Mucosa of stomach (tissue), 1 donor: ENCODE data around the gene WFIKKN2.

Experiments used
- H3K27me3 ChIP-seq: one replicate; pipeline ENCODE4 v1.7.0; 2013; ENCODE audit warnings: mild to moderate bottlenecking, low read length; ENCODE audit not compliant: control insufficient read depth, insufficient read depth
- H3K36me3 ChIP-seq: one replicate; pipeline ENCODE4 v1.7.0; 2013; ENCODE audit warnings: low read length; ENCODE audit not compliant: control insufficient read depth, insufficient read depth
- H3K4me1 ChIP-seq: one replicate; pipeline ENCODE4 v1.7.0; 2013; ENCODE audit warnings: mild to moderate bottlenecking, low read length; ENCODE audit not compliant: control insufficient read depth, insufficient read depth
- H3K4me3 ChIP-seq: one replicate; pipeline ENCODE4 v1.7.0; 2013; ENCODE audit warnings: low read length
- H3K9ac ChIP-seq: one replicate; pipeline ENCODE4 v1.7.0; 2013; ENCODE audit warnings: mild to moderate bottlenecking, low read length, moderate library complexity
- H3K9me3 ChIP-seq: one replicate; pipeline ENCODE4 v1.7.0; 2013; ENCODE audit warnings: mild to moderate bottlenecking, low read length, moderate library complexity; ENCODE audit not compliant: control insufficient read depth
- donor health status: Pancreatic carcinoma.

WFIKKN2 gene

DNA sequence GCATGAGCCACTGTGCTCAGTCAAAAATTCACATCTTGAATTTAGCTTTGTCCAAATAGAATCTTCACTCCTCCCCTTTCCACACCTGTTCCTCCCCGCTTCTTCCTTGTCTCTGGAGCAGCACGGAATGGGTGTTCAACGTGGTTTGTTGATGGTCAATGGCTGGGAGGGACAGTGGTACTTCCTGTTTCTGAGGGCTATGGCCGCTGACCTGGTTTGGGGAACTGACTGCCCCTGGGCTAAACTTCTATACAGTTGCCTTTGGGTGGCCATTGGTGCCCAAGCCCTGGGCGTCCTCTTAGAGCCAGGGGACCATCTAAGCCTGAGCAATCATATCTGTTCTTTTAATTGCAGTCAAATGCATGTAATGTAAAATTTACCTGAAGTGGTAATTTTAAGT, 19.1 kb upstream of the WFIKKN2 start:
- Histone ChIP-seq H3K9me3 (no peaks in the 10 kb centered on the region), H3K27me3 (no peaks in the 10 kb centered on the region), H3K4me3 (no peak overlapping the region), H3K36me3 (no peaks in the 10 kb centered on the region), H3K4me1 (peaks cover 9% of the 10 kb centered on the region), H3K9ac (no peak overlapping the region)

DNA sequence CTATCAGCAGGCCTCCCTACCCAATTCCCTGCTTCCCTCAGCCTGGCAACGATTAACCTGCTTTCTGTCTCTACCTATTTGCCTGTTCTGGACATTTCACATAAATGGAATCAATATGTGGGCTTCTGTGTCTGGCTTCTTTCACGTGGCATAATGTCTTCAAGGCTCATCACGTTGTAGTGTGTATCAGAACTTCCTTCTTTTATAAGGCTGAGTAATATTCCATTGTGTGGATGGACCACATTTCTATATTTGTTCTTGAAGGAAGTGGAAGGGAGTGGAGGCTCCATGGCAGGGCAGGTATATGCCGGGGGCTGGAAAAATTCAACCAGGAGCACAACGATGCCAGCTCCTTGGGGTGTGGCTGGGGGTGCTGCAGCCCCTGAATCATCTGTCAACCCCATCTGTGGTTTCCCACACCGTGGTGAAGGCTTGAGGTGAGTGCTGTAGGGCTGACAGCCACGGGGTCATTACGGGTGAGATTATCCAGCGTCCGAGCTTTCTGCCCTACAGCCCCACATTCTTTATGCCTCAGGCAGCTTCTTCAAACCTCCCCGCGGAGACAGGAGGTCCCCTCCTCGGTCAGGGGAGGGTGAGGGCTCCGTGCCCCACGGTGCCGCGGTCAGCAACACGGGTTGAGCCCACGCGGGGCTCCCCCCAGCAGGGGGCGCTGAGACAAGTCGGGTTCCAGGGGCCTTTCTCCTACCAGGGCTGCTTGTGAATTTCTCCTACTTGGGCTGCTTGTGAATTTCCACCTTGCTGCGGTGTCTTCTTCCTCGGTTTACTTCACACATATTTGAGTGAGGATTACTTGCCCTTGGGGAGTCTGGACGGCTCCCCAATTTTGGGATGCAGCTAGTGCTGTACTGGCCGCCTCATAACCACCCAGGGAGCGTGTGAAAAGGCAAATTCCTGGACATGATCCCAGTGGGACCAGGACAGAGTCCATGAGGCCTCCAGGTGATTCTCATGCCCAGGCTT, 18.3 kb upstream of the WFIKKN2 start:
- Histone ChIP-seq H3K4me3 (no peak overlapping the region), H3K9me3 (no peaks in the 10 kb centered on the region), H3K4me1 (peaks cover 9% of the 10 kb centered on the region), H3K9ac (no peak overlapping the region), H3K27me3 (no peaks in the 10 kb centered on the region), H3K36me3 (no peaks in the 10 kb centered on the region)

GRCh38 chr17:50817838-50818237, 17.5 kb upstream of the WFIKKN2 start:
- Histone ChIP-seq H3K27me3 (no peaks in the 10 kb centered on the region), H3K9ac (no peak overlapping the region), H3K36me3 (no peaks in the 10 kb centered on the region), H3K4me3 (no peak overlapping the region), H3K9me3 (no peaks in the 10 kb centered on the region), H3K4me1 (peaks cover 9% of the 10 kb centered on the region)

DNA sequence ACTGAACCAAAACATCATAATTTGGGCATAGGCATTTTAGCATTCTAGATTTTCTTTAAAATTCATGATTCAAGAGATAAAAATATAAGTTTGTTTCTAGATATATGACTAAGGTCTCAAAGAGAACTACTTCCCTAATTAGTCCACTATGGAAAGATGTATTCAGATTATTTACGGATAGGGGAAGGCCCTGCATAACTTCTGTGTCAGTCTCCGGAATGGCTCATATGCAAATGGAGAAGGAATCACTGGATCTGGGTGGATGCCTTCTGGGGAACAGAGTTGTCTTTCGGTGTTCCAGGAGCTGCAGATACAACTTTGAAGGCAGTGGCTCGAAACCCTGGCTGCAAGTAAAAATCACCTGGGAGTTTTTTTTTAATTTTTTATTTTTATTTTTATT, 17.1 kb upstream of the WFIKKN2 start:
- no peaks in the 10 kb centered on the region for H3K36me3 ChIP-seq
- H3K9ac ChIP-seq = no peak overlapping the region
- no peak overlapping the region for H3K4me3 ChIP-seq
- H3K4me1 ChIP-seq = peaks cover 9% of the 10 kb centered on the region
- H3K9me3 ChIP-seq = no peaks in the 10 kb centered on the region
- H3K27me3 ChIP-seq = no peaks in the 10 kb centered on the region

DNA sequence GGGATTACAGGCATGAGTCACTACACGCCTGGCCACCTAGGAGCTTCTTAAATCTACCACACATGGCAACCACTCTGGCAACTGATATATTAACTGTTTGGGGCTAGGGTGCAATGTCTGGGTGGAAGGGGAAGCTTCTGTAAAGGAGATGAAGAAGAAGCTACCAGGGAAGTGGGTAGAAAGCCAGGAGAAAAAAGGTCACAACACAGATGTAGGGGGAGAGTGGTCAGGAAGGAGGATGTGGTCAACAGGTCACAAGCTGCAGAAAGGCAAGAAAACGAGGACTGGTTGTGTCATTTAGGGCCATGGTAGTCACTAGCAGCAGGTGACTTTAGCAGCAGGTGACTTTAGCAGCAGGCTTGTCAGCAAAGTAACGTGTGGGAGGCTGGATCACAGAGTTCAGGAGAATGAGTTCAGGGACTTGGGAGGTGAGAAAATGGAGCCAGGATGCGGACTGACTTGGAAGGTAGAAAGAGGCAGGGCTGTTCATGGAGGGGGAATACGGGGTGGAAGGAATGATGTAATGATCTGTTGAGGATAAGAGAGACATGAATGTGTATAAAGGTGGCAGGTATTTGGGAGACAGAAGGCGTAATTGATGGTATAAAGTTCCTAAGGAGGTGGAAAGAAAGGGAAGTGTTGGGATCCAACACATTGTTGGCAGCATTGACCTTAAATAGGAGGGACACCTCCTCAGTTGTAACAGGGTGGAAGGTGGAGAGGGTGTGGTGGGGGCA, 16.3 kb upstream of the WFIKKN2 start:
- Histone ChIP-seq H3K4me3 (no peak overlapping the region), H3K4me1 (peaks cover 9% of the 10 kb centered on the region), H3K9me3 (no peaks in the 10 kb centered on the region), H3K36me3 (no peaks in the 10 kb centered on the region), H3K9ac (no peak overlapping the region), H3K27me3 (no peaks in the 10 kb centered on the region)

GRCh38 chr17:50820651-50821050, 14.7 kb upstream of the WFIKKN2 start:
- Histone ChIP-seq H3K4me3 (no peak overlapping the region), H3K27me3 (no peaks in the 10 kb centered on the region), H3K9me3 (no peaks in the 10 kb centered on the region), H3K4me1 (peaks cover 9% of the 10 kb centered on the region), H3K9ac (no peak overlapping the region), H3K36me3 (no peaks in the 10 kb centered on the region)

DNA sequence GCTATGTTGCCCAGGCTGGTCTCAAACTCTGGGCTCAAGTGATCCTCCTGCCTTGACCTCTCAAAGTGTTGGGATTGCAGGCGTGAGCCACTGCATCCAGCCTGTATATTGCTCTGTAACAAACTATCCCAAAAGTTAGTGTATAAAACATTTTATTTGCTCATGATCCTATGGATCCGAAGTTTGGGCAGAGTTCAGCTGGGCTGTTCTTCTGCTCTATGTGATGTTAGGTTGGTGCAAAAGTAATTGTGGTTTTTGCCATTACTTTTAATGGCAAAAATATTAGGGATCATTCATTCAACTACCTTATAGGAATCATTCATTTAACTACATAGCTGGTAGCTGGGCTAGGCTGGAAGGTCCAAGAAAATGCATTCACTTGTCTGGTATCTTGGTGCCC, 12.8 kb upstream of the WFIKKN2 start:
- Histone ChIP-seq H3K9me3 (no peaks in the 10 kb centered on the region), H3K4me3 (no peak overlapping the region), H3K4me1 (peaks cover under 1% of the 10 kb centered on the region)

GRCh38 chr17:50824429-50824828, 11.0 kb upstream of the WFIKKN2 start:
- no peak overlapping the region for H3K9ac ChIP-seq
- H3K36me3 ChIP-seq = no peaks in the 10 kb centered on the region
- H3K9me3 ChIP-seq = no peaks in the 10 kb centered on the region
- peaks cover 3% of the 10 kb centered on the region for H3K4me1 ChIP-seq
- no peaks in the 10 kb centered on the region for H3K27me3 ChIP-seq
- no peak overlapping the region for H3K4me3 ChIP-seq

More for the DNA sequence above, 12.8 kb upstream of the WFIKKN2 start:
- Histone ChIP-seq H3K27me3 (no peaks in the 10 kb centered on the region), H3K36me3 (no peaks in the 10 kb centered on the region), H3K9ac (no peak overlapping the region)

DNA sequence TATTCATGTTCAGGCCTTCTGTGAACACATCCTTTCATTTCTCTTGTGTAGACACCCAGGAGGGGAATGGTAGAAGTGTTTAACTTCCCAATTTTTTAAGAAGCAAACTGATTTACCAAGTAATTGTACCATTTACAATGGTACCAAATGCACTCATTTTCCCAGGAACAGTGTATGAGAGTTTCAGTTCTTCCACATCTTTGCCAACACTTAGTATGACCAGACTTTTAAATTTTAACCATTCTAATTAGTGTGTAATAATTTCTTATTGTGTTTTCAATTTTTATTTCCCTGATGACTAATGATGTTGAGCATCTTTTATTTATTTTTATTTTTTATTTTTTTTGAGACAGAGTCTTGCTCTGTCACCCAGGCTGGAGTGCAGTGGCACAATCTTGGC, 10.2 kb upstream of the WFIKKN2 start:
- peaks cover 8% of the 10 kb centered on the region for H3K4me1 ChIP-seq
- no peak overlapping the region for H3K9ac ChIP-seq
- H3K36me3 ChIP-seq = no peaks in the 10 kb centered on the region
- no peak overlapping the region for H3K4me3 ChIP-seq
- no peaks in the 10 kb centered on the region for H3K27me3 ChIP-seq
- no peaks in the 10 kb centered on the region for H3K9me3 ChIP-seq

DNA sequence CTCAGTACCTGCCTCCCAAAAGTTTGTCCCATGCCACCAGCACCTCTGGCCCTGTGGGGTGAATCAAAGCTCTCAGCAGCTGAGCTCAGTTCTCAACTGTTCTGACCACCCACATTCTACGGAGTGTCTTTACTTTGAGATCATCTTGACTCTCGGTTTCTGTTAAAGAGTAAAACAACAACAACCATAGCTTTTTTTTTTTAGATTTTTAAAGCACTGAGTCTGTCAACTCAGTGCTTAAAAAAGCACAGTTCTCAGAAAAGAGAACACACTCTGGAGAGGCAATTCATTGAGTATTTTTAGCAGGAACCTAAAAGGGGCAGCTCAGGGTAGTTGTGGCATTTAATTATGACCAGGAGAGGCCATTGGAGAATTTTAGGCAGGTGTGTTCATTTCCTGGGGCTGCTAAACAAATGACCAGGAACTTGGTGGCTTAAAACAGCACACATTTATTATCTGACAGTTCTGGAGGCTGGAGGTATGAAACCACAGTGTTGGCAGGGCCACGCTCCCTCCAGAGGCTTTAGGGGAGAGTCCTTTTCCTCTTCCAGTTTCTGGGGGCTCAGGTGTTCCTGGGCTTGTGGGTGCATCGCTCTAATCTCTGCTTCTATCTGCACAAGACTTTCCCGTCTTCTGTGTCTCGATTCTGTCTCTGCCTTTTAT, 6.7 kb upstream of the WFIKKN2 start:
- H3K9ac ChIP-seq = no peak overlapping the region
- peaks cover under 1% of the 10 kb centered on the region for H3K27me3 ChIP-seq
- H3K4me3 ChIP-seq = no peak overlapping the region
- H3K4me1 ChIP-seq = peaks cover 22% of the 10 kb centered on the region
- no peaks in the 10 kb centered on the region for H3K9me3 ChIP-seq
- H3K36me3 ChIP-seq = no peaks in the 10 kb centered on the region

GRCh38 chr17:50829332-50829731, 6.1 kb upstream of the WFIKKN2 start:
- peaks cover 4% of the 10 kb centered on the region for H3K27me3 ChIP-seq
- peaks cover 22% of the 10 kb centered on the region for H3K4me1 ChIP-seq
- no peaks in the 10 kb centered on the region for H3K36me3 ChIP-seq
- H3K9ac ChIP-seq = no peak overlapping the region
- no peak overlapping the region for H3K4me3 ChIP-seq
- H3K9me3 ChIP-seq = no peaks in the 10 kb centered on the region

GRCh38 chr17:50830352-50830751, 5.0 kb upstream of the WFIKKN2 start:
- Histone ChIP-seq H3K9ac (no peak overlapping the region), H3K4me1 (peaks cover 29% of the 10 kb centered on the region)

More at GRCh38 chr17:50830352-50830751, 5.0 kb upstream of the WFIKKN2 start:
- Histone ChIP-seq H3K27me3 (peaks cover 7% of the 10 kb centered on the region), H3K36me3 (no peaks in the 10 kb centered on the region), H3K4me3 (no peak overlapping the region), H3K9me3 (no peaks in the 10 kb centered on the region)
